HG02885 (cell line): ENCODE data around the gene NAP1L1.

Experiments
- ATAC-seq: cut with Tn5 transposase; IDR thresholded peaks from one replicate; pipeline ENCODE4 v1.9.1; 2021; ENCODE audit warnings: mild to moderate bottlenecking; ENCODE audit not compliant: unreplicated experiment, poor library complexity

NAP1L1 gene

GRCh38 chr12:76083904-76084862 is at the start of gene NAP1L1:
Gene NAP1L1 (minus strand): TSS chr12:76084685. CDS start chr12:76074219, 10,466 bp downstream.
- ATAC-seq = peak; percentile 91

GRCh38 chr12:76127588-76127987 is 43.1 kb upstream of the NAP1L1 start:
- ATAC-seq = no peak

- ATAC-seq = no peak
Measured at GRCh38 chr12:76124456-76124855, 40.0 kb upstream of the NAP1L1 start.

GRCh38 chr12:76123259-76124212 is 39.1 kb upstream of the NAP1L1 start:
- no peak for ATAC-seq

- ATAC-seq = no peak
Measured at GRCh38 chr12:76119887-76120286, 35.4 kb upstream of the NAP1L1 start.

DNA sequence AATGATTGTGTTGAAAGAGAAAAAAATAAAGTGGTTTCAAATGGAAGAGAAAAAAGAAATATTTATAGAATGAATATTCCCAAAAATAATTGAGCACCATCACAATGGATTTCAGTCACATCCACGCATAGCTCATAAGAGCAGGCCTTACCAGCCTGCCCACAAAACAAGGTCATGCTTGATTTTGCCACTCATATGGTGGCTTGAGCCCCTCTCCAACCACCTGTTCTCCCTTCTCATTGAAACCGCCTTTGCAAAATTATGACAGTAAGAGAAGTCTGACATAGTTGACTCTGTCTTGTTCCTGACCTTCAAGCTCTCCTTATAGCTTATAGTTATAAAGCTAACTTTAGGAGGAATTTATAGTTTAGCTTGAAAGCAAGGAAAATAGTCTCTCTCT is 33.3 kb upstream of the NAP1L1 start:
- ATAC-seq = no peak

DNA sequence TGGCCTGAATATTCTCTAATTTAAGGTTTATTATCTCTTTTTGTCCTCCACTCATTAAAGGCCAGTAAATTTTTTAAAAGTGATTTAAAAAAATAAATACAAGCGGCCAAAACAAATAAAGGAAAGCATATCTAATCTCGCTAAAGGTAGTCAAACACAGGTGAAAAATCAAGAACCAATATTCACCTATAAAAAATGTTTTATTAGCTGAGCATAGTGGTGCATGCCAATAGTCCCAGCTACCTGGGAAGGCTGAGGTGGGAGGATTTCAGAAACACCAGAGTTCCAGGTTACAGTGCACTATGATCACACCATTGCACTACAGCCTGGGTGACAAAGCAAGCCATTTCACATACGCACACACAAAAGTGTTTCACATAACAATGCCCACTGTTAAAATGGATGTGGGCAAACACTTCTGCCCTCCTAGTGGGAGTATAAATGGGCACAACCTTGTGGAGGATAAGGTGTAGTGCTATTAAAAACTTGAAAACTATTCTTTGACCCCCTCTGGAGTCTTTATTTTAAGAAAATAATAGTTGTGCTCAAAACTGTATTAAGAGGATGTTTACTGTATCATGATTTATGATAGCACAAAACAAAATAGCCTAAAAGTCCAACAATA is 32.7 kb upstream of the NAP1L1 start:
- ATAC-seq = no peak

DNA sequence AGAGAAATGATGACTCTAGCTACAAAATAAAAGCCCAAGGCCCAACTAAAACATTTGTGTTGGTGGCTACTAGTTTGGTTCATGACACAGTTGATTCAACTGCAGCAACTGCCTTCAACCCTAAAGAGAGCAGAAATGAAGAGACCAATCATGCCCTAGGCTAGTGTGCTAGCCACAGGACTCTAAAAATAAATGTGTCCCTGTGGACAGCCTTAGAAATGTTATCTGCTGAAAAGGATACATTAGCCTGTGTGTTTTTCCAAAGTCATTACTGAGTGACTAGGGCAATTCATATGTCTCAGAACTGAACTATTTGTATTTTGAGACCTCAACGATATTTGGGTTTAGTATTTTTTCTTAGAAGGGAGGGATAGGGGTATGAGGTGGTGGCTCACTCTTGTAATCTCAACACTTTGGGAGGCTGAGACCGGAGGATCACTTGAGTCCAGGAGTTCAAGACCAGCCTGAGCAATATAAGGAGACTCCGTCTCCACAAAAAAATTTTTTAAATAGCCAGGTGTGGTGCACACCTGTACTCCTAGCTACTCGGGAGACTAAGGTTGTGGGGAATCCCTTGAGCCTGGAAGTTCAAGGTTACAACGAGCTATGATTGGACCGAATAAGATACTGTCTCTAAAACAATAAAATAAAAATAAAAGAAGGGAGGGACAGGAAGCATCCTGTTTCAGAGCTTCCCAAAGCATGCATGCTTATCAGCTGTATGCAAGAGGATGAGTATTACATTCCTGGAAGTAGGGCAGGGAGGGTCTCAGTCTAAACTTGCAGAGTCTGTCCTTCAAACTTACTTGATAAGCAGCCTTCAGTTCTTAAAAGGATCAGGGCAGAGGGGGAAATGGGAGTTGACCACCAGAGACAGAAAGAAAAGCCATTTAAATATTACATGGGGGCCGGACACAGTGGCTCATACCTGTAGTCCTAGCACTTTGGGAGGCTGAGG is 29.6 kb upstream of the NAP1L1 start:
- no peak for ATAC-seq

GRCh38 chr12:76111209-76111749 is 26.8 kb upstream of the NAP1L1 start:
- ATAC-seq = no peak

DNA sequence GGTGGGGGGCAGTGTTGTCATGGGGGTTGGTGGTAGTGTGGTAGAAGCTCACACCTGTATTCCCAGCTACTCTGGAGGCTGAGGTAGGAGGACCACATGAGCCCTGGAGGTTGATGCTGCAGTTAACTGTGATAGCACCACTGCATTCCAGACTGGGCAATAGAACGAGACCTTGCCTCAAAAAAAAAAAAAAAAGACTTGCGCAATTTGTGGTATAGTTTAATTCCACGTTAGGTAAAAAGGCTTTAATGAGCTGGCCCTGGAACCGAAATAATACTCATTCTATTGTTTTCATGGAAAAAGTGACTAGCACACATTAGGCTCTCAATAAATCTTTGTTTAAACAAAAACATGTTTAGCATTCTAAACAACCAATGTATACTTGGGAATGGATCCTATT is 25.4 kb upstream of the NAP1L1 start:
- no peak for ATAC-seq

- ATAC-seq = no peak
Measured at GRCh38 chr12:76108356-76108755, 23.9 kb upstream of the NAP1L1 start.

DNA sequence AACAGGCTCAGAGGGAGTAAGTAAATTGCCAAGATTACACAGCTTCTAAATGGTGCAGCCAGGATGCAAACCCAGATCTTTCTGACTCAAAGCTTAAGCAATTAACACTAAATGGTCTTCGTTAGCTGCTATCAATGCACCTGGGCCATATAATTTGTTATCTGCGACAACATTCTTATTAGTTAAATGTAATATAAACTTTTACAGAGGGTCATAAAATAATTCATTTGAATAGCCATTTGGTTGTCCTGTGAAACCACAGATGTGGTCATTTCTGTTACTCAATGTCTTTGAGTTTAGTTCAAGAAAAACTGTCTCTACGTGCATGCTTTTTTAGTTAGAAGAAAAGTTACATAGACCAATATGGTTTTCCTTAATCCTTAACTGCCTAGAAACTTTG is 22.1 kb upstream of the NAP1L1 start:
- no peak for ATAC-seq

DNA sequence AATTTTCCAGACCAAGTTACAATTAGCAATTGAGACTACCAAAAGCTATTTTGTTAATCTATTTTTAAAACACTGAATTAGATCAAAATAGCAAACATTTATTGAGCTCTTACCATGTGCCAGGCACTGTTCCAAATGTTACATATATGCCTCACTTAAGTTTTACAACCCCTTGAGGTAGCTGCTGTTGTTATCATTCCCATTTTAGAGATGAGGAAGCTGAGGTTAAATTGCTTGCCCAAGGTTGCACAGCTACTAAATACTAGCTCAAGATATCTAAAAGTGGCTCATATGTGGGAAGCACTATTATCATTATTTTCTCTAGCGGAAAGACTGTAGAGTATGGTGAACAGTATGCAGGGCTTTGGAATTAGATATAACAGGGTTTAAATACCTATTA is 19.5 kb upstream of the NAP1L1 start:
- ATAC-seq = no peak

DNA sequence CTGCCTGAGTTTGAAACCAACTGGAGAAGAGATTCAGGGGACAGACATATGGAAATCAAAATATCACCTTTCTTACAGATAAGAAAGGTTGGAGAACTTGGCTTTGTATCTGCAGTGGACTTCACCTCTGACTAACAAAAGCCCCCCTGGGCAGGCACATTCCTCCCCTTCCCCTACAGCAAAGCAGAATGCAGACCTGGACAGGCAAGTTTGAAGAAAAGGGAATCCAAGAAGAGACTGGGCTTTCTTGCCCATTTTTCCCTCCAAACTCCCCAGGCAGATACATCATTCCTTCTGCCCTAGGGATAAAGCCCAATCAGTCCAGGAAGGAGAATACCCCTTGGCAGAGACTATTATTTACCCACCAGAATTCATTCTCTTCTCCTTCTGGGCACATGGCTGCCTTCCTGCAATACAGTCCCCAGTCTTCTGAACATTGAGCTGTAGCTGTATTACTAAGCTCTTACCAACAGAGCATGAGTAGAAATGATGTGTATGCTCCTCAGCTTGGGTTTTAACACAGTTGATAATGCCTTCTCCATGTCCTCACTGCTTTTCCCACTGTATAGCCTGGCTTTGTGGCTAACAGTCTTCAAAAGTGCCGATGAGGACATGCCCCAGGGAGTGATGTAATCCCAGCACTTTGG is 17.4 kb upstream of the NAP1L1 start:
- no peak for ATAC-seq

DNA sequence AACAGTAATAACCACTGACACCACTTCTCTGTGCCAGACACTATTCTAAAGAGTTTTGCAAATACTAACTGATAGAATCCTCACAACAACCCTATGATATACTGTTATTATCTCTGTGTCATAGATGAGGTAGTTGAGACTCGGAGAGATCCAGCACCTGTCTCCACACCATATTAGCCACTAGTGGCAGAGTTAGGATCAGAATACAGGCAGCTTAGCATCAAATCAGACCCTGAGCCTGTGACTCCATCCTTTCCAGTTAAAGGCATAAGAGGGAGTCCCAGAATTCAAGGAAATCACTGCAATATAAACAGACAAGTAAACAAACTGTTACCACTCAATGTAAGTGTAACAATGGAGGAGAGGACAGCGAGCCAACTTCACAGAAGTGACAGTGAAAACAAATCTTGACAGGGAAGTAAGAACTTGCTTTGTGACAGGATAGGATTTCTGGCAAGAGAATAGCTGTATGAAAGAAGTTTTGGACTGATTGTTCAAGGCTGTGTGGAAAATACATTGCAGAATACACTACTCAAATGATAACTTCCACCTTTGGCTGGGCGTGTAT is 11.7 kb upstream of the NAP1L1 start:
- no peak for ATAC-seq

DNA sequence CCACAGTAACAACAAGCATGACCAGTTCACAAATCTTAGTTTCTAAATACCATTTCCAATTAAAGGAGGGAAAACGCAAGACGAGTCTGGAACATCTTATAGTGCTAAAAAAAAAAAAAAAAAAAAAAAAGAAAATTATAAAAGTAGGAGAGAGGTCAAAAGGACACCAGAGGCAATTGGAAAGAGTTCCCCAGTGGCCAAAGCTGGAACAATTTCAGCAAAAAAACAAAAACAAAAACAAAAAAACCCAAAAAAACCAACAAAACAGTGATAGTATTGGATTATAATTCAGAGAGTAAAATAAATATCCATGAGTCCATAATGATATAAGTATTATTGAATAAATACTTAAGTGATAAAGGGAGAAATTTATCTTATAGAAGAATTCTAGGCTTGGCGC is 10.3 kb upstream of the NAP1L1 start:
- ATAC-seq = no peak

DNA sequence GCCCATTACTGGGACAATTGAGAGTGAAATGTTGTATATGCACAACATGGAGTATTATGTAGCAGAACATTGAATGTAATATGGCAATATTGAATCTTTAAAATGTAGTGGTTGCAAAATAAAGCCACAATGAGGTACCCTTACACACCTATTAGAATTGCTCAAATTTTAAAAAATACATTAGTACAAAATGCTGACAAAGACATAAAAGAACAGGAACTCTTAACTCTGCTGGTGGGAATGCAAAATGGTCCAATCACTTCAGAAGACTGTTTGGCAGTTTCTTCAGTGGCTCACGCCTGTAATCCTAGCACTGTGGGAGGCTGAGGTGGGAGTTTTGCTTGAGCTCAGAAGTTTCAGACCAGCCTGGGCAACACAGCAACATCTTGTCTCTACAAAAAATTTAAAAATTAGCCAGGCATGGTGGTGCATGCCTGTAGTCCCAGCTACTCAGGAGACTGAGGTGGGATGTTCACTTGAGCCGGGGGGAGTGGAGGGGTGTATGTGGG is 6.8 kb upstream of the NAP1L1 start:
- ATAC-seq = no peak

DNA sequence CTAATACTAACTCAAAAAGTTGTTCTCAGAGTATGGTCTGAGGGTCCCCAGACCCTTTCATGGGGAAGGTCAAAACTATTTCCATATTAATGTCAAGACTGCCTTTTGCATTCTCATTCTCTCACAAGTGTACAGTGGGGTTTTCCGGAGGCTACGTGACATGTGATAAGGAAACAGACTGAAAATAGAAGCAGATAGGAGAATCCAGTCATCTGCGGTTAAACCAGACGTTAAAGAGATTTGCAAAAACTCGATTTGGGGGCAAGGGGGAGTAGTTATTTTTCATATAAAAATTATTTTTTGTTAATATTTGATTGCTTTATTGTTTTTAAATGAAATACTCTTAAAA is 1.0 kb upstream of the NAP1L1 start:
- ATAC-seq = no peak
